Chondrocyte (in vitro differentiated cells): ENCODE results near the gene DCTN1. TPM values are rescaled to one million over a fixed set of nuclear protein-coding genes. Genes with fewer than 3 reads are reported as not detected.
A peak's percentile ranks its signal among the peaks of the same experiment; 100 is the strongest.

Experiments used
- DNase-seq: peaks from one replicate; pipeline ENCODE4 v3.0.0; 2021; ENCODE audit warnings: mixed read lengths, low spot score
- H3K27ac Mint-ChIP-seq: one replicate; pipeline ENCODE4 v1.8.0; 2021; ENCODE audit warnings: mild to moderate bottlenecking, moderate library complexity, mixed read lengths; ENCODE audit not compliant: unreplicated experiment
- H3K27me3 Mint-ChIP-seq: 2 replicates; pipeline ENCODE4 v1.8.0; 2021; ENCODE audit warnings: low read depth, mixed read lengths
- H3K36me3 Mint-ChIP-seq: 2 replicates; pipeline ENCODE4 v1.8.0; 2021; ENCODE audit warnings: low read depth, mixed read lengths
- H3K4me1 Mint-ChIP-seq: 2 replicates; pipeline ENCODE4 v1.8.0; 2021; ENCODE audit warnings: low read depth, mild to moderate bottlenecking, mixed read lengths
- H3K4me3 Mint-ChIP-seq: one replicate; pipeline ENCODE4 v1.8.0; 2021; ENCODE audit warnings: mild to moderate bottlenecking, moderate library complexity, mixed read lengths; ENCODE audit not compliant: unreplicated experiment
- H3K9me3 Mint-ChIP-seq: 2 replicates; pipeline ENCODE4 v1.8.0; 2021; ENCODE audit warnings: low read depth, mixed read lengths
- total RNA-seq: library from RNA; stranded (reverse); gene quantifications from 3 replicates; pipeline ENCODE4 v1.2.1, GENCODE V29; 2021
- TF ChIP-seq, protein P1 (sequence below): fragments of 200-600 bp; sonication (generic); IDR thresholded peaks from 2 replicates; pipeline ENCODE4 v1.5.0; 2021; ENCODE audit warnings: antibody characterized with exemption, mild to moderate bottlenecking, moderate library complexity

DCTN1 gene
- total RNA-seq, 1 donor from 2014 or later: 157 TPM

DNA sequence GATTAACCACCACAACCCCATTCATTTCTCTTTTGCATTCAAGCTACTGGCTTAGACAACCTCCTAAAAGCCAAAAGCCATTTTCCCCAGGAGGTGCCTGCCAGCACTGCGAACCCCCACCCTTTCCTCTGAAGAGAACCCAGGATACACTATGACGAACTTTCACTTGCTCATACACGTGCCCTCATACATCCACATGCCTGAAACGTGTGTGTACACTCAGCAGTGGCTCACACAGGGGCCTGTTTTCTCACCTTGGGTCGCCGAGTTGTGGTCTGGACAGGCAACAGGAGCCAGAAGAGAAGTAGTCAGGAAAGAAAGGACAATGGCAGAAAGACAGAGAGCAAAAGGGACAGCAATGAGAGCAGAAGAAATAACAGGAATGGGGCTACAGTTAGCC lies 7.4 kb downstream of the DCTN1 start:
- TF ChIP-seq, protein P1, sequence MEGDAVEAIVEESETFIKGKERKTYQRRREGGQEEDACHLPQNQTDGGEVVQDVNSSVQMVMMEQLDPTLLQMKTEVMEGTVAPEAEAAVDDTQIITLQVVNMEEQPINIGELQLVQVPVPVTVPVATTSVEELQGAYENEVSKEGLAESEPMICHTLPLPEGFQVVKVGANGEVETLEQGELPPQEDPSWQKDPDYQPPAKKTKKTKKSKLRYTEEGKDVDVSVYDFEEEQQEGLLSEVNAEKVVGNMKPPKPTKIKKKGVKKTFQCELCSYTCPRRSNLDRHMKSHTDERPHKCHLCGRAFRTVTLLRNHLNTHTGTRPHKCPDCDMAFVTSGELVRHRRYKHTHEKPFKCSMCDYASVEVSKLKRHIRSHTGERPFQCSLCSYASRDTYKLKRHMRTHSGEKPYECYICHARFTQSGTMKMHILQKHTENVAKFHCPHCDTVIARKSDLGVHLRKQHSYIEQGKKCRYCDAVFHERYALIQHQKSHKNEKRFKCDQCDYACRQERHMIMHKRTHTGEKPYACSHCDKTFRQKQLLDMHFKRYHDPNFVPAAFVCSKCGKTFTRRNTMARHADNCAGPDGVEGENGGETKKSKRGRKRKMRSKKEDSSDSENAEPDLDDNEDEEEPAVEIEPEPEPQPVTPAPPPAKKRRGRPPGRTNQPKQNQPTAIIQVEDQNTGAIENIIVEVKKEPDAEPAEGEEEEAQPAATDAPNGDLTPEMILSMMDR: no peak
- Mint-ChIP-seq H3K36me3 (peaks cover 42% of the 10 kb centered on the region), H3K4me1 (peaks cover 11% of the 10 kb centered on the region), H3K27ac (no peak overlapping the region), H3K4me3 (no peak overlapping the region), H3K9me3 (no peaks in the 10 kb centered on the region), H3K27me3 (no peaks in the 10 kb centered on the region)
- DNase-seq: no peak

DNA sequence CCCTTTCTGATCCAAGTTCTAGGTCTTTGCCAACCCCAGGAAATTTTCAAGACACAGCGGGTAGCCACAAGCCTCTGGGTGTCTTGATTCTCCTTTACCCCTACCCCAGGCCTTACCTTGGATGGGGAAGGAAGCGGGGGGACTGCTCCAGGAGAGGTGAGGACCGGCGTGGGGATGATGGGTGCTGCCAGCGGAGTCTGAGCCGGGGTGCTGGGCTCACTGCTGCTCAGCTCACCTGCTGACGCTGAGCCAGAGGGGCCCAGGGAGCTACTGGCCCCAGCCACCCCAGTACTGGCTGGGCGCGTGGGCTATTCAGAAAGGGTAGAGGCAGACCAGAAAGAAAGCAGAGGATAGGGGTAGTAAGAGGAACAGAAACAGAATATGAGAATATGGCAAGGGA lies 8.7 kb downstream of the DCTN1 start:
- peaks cover 11% of the 10 kb centered on the region for H3K4me1 Mint-ChIP-seq
- H3K4me3 Mint-ChIP-seq: no peak overlapping the region
- no peaks in the 10 kb centered on the region for H3K9me3 Mint-ChIP-seq

DNA sequence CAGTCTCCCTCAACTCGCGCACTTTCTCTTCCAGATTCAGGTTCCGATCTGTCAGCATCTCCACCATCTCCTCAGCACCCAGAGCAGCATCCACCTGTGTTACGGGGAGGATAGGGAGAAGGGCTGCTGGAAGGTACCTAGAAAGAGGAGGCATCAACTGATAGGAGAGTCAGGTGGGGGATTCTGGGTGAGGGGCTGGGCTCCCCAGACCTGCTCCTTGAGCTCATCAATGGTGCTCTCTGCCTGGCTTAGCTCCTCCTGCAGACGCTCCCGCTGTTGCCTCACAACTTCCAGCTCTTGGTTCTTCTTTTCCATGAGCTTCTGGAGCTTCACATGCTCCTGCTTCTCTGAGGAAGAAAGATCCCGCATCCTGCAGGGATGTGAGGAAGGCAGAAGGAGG lies 10.1 kb downstream of the DCTN1 start:
- H3K36me3 Mint-ChIP-seq: peaks cover 53% of the 10 kb centered on the region
- no peaks in the 10 kb centered on the region for H3K27me3 Mint-ChIP-seq
- no peak overlapping the region for H3K4me3 Mint-ChIP-seq
- TF ChIP-seq, protein P1: no peak
- peaks cover 10% of the 10 kb centered on the region for H3K4me1 Mint-ChIP-seq
- no peak overlapping the region for H3K27ac Mint-ChIP-seq
- DNase-seq: peak; percentile 53
- no peaks in the 10 kb centered on the region for H3K9me3 Mint-ChIP-seq

More for the DNA sequence above, 8.7 kb downstream of the DCTN1 start:
- peak; percentile 85 for DNase-seq
- peaks cover 44% of the 10 kb centered on the region for H3K36me3 Mint-ChIP-seq
- H3K27me3 Mint-ChIP-seq: no peaks in the 10 kb centered on the region
- H3K27ac Mint-ChIP-seq: no peak overlapping the region
- TF ChIP-seq, protein P1: no peak

DNA sequence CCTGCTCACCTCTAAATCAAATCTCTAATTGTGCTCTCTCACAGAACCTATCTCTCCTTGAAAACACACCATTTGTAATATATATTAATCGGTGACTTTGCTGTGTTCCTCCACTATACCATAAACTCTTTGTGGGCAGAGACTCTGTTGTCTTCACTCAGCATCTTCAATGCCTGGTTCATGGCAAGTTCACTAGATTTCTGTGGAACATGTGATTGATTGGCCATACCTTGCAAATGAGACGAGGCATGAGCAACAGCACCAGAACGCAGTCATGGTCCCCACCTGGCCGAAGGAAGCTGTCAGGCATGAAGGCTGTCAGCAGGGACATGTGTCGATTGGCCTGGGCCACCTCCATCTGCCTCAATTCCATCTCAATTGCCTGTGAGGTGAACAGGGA lies 11.6 kb downstream of the DCTN1 start:
- no peaks in the 10 kb centered on the region for H3K9me3 Mint-ChIP-seq
- TF ChIP-seq, protein P1: no peak
- DNase-seq: peak; percentile 48
- no peak overlapping the region for H3K4me3 Mint-ChIP-seq
- peaks cover 7% of the 10 kb centered on the region for H3K4me1 Mint-ChIP-seq
- H3K36me3 Mint-ChIP-seq: peaks cover 59% of the 10 kb centered on the region
- no peak overlapping the region for H3K27ac Mint-ChIP-seq
- no peaks in the 10 kb centered on the region for H3K27me3 Mint-ChIP-seq

DNA sequence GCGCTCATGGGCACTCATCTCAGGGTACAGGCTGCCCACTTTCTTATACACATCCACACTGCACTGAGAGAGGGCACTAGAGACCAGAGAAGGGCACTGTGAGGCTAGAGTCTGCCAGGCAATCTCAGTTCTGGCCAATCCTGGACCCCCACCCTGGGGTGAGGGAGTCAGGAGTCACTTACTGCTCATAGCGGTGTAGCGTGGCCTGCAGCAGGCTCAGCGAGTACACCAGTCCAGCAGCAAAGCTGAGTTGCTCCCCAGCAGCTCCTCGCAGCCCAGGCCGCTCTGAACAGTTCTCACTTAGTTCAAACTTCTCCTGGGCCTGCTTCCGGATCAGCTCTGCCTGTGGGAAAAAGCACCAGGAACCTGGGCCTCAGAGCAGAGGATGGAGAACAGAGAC lies 12.3 kb downstream of the DCTN1 start:
- Mint-ChIP-seq H3K4me1 (peaks cover under 1% of the 10 kb centered on the region), H3K27ac (no peak overlapping the region), H3K4me3 (no peak overlapping the region), H3K27me3 (no peaks in the 10 kb centered on the region), H3K36me3 (peaks cover 63% of the 10 kb centered on the region), H3K9me3 (no peaks in the 10 kb centered on the region)
- DNase-seq: peak; percentile 59
- TF ChIP-seq, protein P1: no peak
